NCI-H1092 (cell line): ENCODE data around the gene GALR3.

Source experiments
- DNase-seq: peaks from one replicate; lab custom pipeline; 2025; lab: John Stamatoyannopoulos, UW

Gene GALR3

GRCh38 chr22:37870273-37870672 is 47.1 kb downstream of the GALR3 start:
- DNase-seq = no peak
